HepG2 (cell line): ENCODE data around the gene DYRK2. TPM values are rescaled to one million over a fixed set of nuclear protein-coding genes. Genes with fewer than 3 reads are reported as not detected.

Experiments used
- CCAR2 ChIP-seq: fragments of 200-400 bp; formaldehyde crosslinking; optimal IDR thresholded peaks from 2 replicates; pipeline ENCODE3; 2018; ENCODE audit warnings: low read depth, mild to moderate bottlenecking, low read length, moderate library complexity
- LCORL ChIP-seq, 2 experiments: fragments of 450-650 bp in 1 of 2; sonication (generic) in 1 of 2; formaldehyde crosslinking in 1 of 2; IDR thresholded peaks; 2 replicates each; pipeline versions ENCODE4 v1.5.0 to v1.6.1; 2017 to 2020; ENCODE audit warnings: antibody characterized with exemption in 1 of 2, missing genetic modification reagents in 1 of 2
- MTF2 ChIP-seq: sonication (generic); formaldehyde crosslinking; IDR thresholded peaks from 2 replicates; pipeline ENCODE4 v1.5.0; 2020; ENCODE audit warnings: missing genetic modification reagents, borderline replicate concordance
- SMAD3 ChIP-seq: sonication (generic); formaldehyde crosslinking; IDR thresholded peaks from 2 replicates; pipeline ENCODE4 v1.4.0; 2020; ENCODE audit warnings: missing genetic modification reagents
- SMARCC2 ChIP-seq: fragments of 450-650 bp; IDR thresholded peaks from 2 replicates; pipeline ENCODE4 v1.6.1; 2017; ENCODE audit warnings: antibody characterized with exemption, mild to moderate bottlenecking
- SP1 ChIP-seq, 2 experiments: fragments of 450-650 bp in 1 of 2; sonication (generic) in 1 of 2; formaldehyde crosslinking in 1 of 2; IDR thresholded peaks; 2 replicates each; pipeline versions ENCODE4 v1.4.0 to v1.6.1; 2016 to 2020; ENCODE audit warnings: missing genetic modification reagents in 1 of 2
- ZFP36 ChIP-seq: fragments of 150-350 bp; IDR thresholded peaks from 2 replicates; pipeline ENCODE4 v1.6.1; 2018; ENCODE audit warnings: borderline replicate concordance, low read length, low read depth; ENCODE audit not compliant: partially characterized antibody
- ZNF225 ChIP-seq: sonication (generic); formaldehyde crosslinking; IDR thresholded peaks from 2 replicates; pipeline ENCODE4 v1.4.0; 2020; ENCODE audit warnings: mild to moderate bottlenecking, missing genetic modification reagents
- ZNF264 ChIP-seq: sonication (generic); formaldehyde crosslinking; IDR thresholded peaks from 2 replicates; pipeline ENCODE4 v1.4.0; 2020; ENCODE audit warnings: missing genetic modification reagents
- ZNF383 ChIP-seq: sonication (generic); formaldehyde crosslinking; IDR thresholded peaks from 2 replicates; pipeline ENCODE4 v1.4.0; 2020; ENCODE audit warnings: missing genetic modification reagents, mild to moderate bottlenecking, borderline replicate concordance
- ZNF598 ChIP-seq: sonication (generic); formaldehyde crosslinking; IDR thresholded peaks from 2 replicates; pipeline ENCODE4 v1.5.1; 2020; ENCODE audit warnings: mild to moderate bottlenecking, missing genetic modification reagents, borderline replicate concordance
- ZNF746 ChIP-seq: sonication (generic); formaldehyde crosslinking; IDR thresholded peaks from 2 replicates; pipeline ENCODE4 v1.8.0; 2022; ENCODE audit warnings: mild to moderate bottlenecking, missing genetic modification reagents
- ZNF83 ChIP-seq: sonication (generic); formaldehyde crosslinking; IDR thresholded peaks from 2 replicates; pipeline ENCODE4 v1.4.0; 2020; ENCODE audit warnings: missing genetic modification reagents, mild to moderate bottlenecking, borderline replicate concordance
- polyA plus RNA-seq, 8 experiments: library from polyadenylated mRNA; depleted of rRNA in 3 of 8; stranded (reverse) in 7 of 8; unstranded in 1 of 8; fragments of >200 nt; fragmentation: Illumina TruSeq in 4 of 8; extraction: Trizol in 4 of 8; gene quantifications; 2 replicates each; pipeline versions ENCODE4 v1.2.1 to v1.2.3, GENCODE V29; 2011 to 2016; ENCODE audit warnings: low read depth in 4 of 8, missing spikeins in 1 of 8, mixed read lengths in 1 of 8; ENCODE audit not compliant: insufficient read depth in 1 of 8
- total RNA-seq, 5 experiments: library from RNA; depleted of rRNA; stranded (reverse); fragments of >200 nt; fragmentation: Illumina TruSeq; extraction: Trizol; gene quantifications; 2 replicates each; pipeline ENCODE4 v1.2.3, GENCODE V29; 2016; ENCODE audit warnings: low read depth in 1 of 5
- TF ChIP-seq, protein P1 (sequence below): sonication (generic); formaldehyde crosslinking; IDR thresholded peaks from 2 replicates; pipeline ENCODE4 v1.8.1; 2023; ENCODE audit warnings: mild to moderate bottlenecking, missing genetic modification reagents
- TF ChIP-seq, protein P2 (sequence below): sonication (generic); formaldehyde crosslinking; IDR thresholded peaks from 2 replicates; pipeline ENCODE4 v1.5.0; 2020; ENCODE audit warnings: mild to moderate bottlenecking, low read depth, missing genetic modification reagents, borderline replicate concordance
- TF ChIP-seq, protein P3 (sequence below): sonication (generic); formaldehyde crosslinking; IDR thresholded peaks from 2 replicates; pipeline ENCODE4 v1.8.1; 2023; ENCODE audit warnings: mild to moderate bottlenecking, missing genetic modification reagents, borderline replicate concordance
- TF ChIP-seq, protein P4 (sequence below): sonication (generic); formaldehyde crosslinking; IDR thresholded peaks from 2 replicates; pipeline ENCODE4 v1.4.0; 2020; ENCODE audit warnings: mild to moderate bottlenecking, missing genetic modification reagents
- TF ChIP-seq, protein P5 (sequence below): sonication (generic); formaldehyde crosslinking; IDR thresholded peaks from 2 replicates; pipeline ENCODE4 v1.4.0; 2020; ENCODE audit warnings: missing genetic modification reagents
- TF ChIP-seq, protein P6 (sequence below): sonication (generic); formaldehyde crosslinking; IDR thresholded peaks from 2 replicates; pipeline ENCODE4 v1.5.0; 2020; ENCODE audit warnings: mild to moderate bottlenecking, missing genetic modification reagents
- TF ChIP-seq, protein P7 (sequence below): sonication (generic); formaldehyde crosslinking; IDR thresholded peaks from 2 replicates; pipeline ENCODE4 v1.5.1; 2020; ENCODE audit warnings: missing genetic modification reagents, mild to moderate bottlenecking, borderline replicate concordance

Gene DYRK2
- total and polyA plus RNA-seq, 2 of the 13 experiments (the other 11 are each of a cell fraction or from before 2014, with no cell fraction given): 8.2 to 11.5 TPM

DNA sequence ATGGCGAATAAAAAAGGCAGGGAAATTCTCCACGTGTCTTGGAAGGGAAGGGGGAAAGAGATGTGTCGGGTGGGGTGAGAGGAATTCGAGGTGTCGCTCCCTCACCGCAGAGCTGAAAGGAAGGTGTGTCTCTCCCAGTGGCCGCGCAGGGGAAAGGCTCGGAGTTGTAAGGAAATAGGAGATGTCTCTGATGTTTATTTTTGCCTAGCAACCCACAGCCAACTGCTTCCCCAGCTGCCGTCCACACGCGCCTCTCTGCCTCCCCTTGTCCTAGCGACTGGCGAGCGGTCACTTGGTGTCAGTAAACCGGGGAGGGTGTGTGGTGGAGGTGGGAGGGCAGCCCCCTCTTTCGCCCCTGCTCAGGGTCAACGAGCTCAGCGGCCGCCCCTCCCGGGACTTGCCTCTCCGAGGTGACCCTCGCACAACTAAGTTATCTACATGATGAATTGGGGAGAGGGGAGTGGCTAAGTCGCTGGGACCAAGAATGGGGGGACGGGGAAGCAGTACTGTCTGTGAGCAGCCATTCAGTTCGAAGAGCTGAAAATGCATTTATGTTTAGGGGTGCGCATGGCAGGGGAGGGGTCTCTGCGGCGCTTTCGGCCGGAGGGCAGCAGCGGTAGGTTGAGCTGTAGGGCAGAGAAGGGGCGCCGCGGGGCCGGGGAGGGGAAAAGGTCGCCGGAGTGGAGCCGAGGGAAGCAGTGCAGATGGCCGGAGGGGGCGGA, 585 bp upstream of the DYRK2 start (continued):
- TF ChIP-seq, protein P1, sequence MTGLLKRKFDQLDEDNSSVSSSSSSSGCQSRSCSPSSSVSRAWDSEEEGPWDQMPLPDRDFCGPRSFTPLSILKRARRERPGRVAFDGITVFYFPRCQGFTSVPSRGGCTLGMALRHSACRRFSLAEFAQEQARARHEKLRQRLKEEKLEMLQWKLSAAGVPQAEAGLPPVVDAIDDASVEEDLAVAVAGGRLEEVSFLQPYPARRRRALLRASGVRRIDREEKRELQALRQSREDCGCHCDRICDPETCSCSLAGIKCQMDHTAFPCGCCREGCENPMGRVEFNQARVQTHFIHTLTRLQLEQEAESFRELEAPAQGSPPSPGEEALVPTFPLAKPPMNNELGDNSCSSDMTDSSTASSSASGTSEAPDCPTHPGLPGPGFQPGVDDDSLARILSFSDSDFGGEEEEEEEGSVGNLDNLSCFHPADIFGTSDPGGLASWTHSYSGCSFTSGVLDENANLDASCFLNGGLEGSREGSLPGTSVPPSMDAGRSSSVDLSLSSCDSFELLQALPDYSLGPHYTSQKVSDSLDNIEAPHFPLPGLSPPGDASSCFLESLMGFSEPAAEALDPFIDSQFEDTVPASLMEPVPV (CRISPR knock-in tag): peak; percentile 35; the same call in 1 of the 2 replicates
- TF ChIP-seq, protein P2, sequence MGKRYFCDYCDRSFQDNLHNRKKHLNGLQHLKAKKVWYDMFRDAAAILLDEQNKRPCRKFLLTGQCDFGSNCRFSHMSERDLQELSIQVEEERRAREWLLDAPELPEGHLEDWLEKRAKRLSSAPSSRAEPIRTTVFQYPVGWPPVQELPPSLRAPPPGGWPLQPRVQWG: no peak
- TF ChIP-seq MTF2: no peak
- no peak for TF ChIP-seq CCAR2
- no peak for TF ChIP-seq LCORL (IDR thresholded peaks at IDR 0.05)
- TF ChIP-seq LCORL (CRISPR knock-in tag; IDR thresholded peaks at IDR 0.05): peak; percentile 60; the same call in 1 of the 2 replicates
- TF ChIP-seq ZNF264 (CRISPR knock-in tag): no peak
- no peak for TF ChIP-seq ZFP36
- TF ChIP-seq, protein P3, sequence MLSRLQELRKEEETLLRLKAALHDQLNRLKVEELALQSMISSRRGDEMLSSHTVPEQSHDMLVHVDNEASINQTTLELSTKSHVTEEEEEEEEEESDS: no peak
- no peak for TF ChIP-seq ZNF383 (CRISPR knock-in tag)
- TF ChIP-seq, protein P4, sequence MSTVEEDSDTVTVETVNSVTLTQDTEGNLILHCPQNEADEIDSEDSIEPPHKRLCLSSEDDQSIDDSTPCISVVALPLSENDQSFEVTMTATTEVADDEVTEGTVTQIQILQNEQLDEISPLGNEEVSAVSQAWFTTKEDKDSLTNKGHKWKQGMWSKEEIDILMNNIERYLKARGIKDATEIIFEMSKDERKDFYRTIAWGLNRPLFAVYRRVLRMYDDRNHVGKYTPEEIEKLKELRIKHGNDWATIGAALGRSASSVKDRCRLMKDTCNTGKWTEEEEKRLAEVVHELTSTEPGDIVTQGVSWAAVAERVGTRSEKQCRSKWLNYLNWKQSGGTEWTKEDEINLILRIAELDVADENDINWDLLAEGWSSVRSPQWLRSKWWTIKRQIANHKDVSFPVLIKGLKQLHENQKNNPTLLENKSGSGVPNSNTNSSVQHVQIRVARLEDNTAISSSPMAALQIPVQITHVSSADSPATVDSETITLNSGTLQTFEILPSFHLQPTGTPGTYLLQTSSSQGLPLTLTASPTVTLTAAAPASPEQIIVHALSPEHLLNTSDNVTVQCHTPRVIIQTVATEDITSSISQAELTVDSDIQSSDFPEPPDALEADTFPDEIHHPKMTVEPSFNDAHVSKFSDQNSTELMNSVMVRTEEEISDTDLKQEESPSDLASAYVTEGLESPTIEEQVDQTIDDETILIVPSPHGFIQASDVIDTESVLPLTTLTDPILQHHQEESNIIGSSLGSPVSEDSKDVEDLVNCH: no peak
- TF ChIP-seq, protein P5, sequence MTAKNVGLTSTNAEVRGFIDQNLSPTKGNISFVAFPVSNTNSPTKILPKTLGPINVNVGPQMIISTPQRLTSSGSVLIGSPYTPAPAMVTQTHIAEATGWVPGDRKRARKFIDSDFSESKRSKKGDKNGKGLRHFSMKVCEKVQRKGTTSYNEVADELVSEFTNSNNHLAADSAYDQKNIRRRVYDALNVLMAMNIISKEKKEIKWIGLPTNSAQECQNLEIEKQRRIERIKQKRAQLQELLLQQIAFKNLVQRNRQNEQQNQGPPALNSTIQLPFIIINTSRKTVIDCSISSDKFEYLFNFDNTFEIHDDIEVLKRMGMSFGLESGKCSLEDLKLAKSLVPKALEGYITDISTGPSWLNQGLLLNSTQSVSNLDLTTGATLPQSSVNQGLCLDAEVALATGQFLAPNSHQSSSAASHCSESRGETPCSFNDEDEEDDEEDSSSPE: no peak
- no peak for TF ChIP-seq ZNF83 (CRISPR knock-in tag)
- TF ChIP-seq, protein P6, sequence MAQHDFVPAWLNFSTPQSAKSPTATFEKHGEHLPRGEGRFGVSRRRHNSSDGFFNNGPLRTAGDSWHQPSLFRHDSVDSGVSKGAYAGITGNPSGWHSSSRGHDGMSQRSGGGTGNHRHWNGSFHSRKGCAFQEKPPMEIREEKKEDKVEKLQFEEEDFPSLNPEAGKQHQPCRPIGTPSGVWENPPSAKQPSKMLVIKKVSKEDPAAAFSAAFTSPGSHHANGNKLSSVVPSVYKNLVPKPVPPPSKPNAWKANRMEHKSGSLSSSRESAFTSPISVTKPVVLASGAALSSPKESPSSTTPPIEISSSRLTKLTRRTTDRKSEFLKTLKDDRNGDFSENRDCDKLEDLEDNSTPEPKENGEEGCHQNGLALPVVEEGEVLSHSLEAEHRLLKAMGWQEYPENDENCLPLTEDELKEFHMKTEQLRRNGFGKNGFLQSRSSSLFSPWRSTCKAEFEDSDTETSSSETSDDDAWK (CRISPR knock-in tag): no peak
- TF ChIP-seq ZNF225: no peak
- TF ChIP-seq ZNF746 (CRISPR knock-in tag): peak; percentile 56; the same call in 1 of the 2 replicates
- TF ChIP-seq, protein P7, sequence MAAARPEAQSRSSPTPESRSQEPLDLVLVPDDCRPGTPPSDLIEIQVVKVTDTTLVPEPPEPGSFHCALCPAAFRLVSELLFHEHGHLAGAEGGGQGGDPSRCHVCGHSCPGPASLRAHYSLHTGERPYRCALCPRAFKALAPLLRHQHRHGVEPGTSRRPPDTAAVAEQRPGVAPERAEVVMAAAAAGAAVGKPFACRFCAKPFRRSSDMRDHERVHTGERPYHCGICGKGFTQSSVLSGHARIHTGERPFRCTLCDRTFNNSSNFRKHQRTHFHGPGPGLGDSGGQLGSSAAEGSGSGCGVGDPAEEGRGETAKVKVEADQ (CRISPR knock-in tag): no peak
- no peak for TF ChIP-seq ZNF598 (CRISPR knock-in tag)
- no peak for TF ChIP-seq SMARCC2
- TF ChIP-seq SMAD3 (CRISPR knock-in tag): no peak
- TF ChIP-seq SP1 (IDR thresholded peaks at IDR 0.05): no peak
- no peak for TF ChIP-seq SP1 (CRISPR knock-in tag; IDR thresholded peaks at IDR 0.05)
